ENCODE data around the gene SYT8.

The SYT8 gene

GRCh38 chr11:1819074-1819473, 15.7 kb upstream of the SYT8 start:
- Histone ChIP-seq H3K4me1 (ENCODE audit: control insufficient read depth, insufficient read depth, low read length, poor library complexity, severe bottlenecking) (peaks cover 10% of the 10 kb centered on the region), H3K27ac (ENCODE audit: low read depth, low read length, severe bottlenecking) (no peak overlapping the region), H3K4me3 (ENCODE audit: extremely low read depth, insufficient read depth, low read length, poor library complexity, severe bottlenecking) (no peak overlapping the region), H3K9me3 (ENCODE audit: control insufficient read depth, low read length) (peaks cover 22% of the 10 kb centered on the region), H3K36me3 (ENCODE audit: control insufficient read depth, insufficient read depth, low read length) (no peaks in the 10 kb centered on the region)
- 83 to 91% methylated on average over 3 of the region's 3 CpGs for WGBS, 2 experiments (ENCODE audit: insufficient coverage in 2 of 2)

- 90 to 92% methylated on average over 11 to 13 of the region's 14 CpGs for WGBS, 2 experiments (ENCODE audit: insufficient coverage in 2 of 2)
- no peak overlapping the region for H3K4me3 ChIP-seq (ENCODE audit: extremely low read depth, insufficient read depth, low read length, poor library complexity, severe bottlenecking)
Observed at GRCh38 chr11:1820463-1821325, 14.1 kb upstream of the SYT8 start.

DNA sequence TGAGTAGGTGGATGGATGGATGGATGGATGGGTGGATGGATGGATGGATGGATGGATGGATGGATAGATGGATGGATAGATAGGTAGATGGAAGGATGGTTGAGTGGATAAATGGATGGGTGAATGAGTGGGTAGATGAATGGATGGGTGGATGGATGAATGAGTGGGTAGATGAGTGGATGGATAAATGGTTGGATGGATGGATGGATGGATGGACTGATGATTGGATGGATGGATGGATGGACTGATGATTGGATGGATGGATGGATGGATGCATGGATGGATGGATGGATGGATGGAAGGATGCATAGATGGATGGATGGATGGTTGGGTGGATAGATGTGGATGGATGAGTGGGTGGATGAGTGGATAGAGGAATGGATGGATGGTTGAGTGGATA, 13.2 kb upstream of the SYT8 start:
- Histone ChIP-seq H3K36me3 (ENCODE audit: control insufficient read depth, insufficient read depth, low read length) (no peaks in the 10 kb centered on the region), H3K4me3 (ENCODE audit: extremely low read depth, insufficient read depth, low read length, poor library complexity, severe bottlenecking) (no peak overlapping the region), H3K9me3 (ENCODE audit: control insufficient read depth, low read length) (peaks cover 22% of the 10 kb centered on the region), H3K4me1 (ENCODE audit: control insufficient read depth, insufficient read depth, low read length, poor library complexity, severe bottlenecking) (peaks cover 10% of the 10 kb centered on the region), H3K27ac (ENCODE audit: low read depth, low read length, severe bottlenecking) (no peak overlapping the region)

More at GRCh38 chr11:1820463-1821325, 14.1 kb upstream of the SYT8 start:
- Histone ChIP-seq H3K36me3 (ENCODE audit: control insufficient read depth, insufficient read depth, low read length) (no peaks in the 10 kb centered on the region), H3K4me1 (ENCODE audit: control insufficient read depth, insufficient read depth, low read length, poor library complexity, severe bottlenecking) (peaks cover 10% of the 10 kb centered on the region), H3K27ac (ENCODE audit: low read depth, low read length, severe bottlenecking) (no peak overlapping the region), H3K9me3 (ENCODE audit: control insufficient read depth, low read length) (peaks cover 22% of the 10 kb centered on the region)

DNA sequence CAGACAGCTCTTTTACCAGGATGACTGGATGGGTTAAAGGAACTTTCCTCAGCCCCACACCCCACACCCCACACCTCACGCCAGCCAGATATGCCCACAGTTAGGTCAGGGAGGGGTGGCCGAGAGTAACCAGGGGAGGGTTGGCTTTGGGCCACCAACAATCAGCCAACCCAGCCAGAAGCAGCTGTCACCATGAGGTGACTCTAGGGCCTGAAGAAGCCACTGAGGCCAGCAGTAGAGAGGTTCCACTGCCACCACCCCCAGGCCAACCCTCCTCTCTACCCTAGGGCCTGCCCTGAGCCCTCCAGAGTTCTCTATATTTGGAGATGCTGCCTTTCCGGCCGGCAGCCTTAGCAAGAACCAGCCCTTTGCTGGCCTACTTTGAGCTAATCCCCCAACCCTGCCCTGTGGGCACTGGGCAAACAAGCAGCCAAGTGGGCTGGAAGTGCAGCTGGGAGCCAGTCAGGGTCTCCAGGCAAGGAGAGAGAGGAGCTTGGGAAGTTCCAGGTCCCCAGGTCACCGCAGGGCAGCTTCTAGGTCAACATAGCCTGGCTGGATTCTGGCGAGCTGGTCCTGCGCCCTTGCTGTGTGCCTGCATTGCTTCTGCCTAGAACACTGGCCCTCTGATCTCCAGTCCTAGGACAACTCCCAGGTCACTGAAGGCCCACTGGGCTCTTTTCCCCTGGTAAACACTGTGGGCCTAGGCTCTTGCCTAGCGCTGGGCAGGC, 12.0 kb upstream of the SYT8 start:
- H3K9me3 ChIP-seq (ENCODE audit: control insufficient read depth, low read length) = peaks cover 21% of the 10 kb centered on the region
- 90% methylated on average over 4 to 6 of the region's 8 CpGs for WGBS, 2 experiments (ENCODE audit: insufficient coverage in 2 of 2)
- H3K36me3 ChIP-seq (ENCODE audit: control insufficient read depth, insufficient read depth, low read length) = no peaks in the 10 kb centered on the region
- H3K4me1 ChIP-seq (ENCODE audit: control insufficient read depth, insufficient read depth, low read length, poor library complexity, severe bottlenecking) = peaks cover 10% of the 10 kb centered on the region
- H3K4me3 ChIP-seq (ENCODE audit: extremely low read depth, insufficient read depth, low read length, poor library complexity, severe bottlenecking) = no peak overlapping the region
- H3K27ac ChIP-seq (ENCODE audit: low read depth, low read length, severe bottlenecking) = no peak overlapping the region

- Histone ChIP-seq H3K27ac (ENCODE audit: low read depth, low read length, severe bottlenecking) (no peak overlapping the region), H3K36me3 (ENCODE audit: control insufficient read depth, insufficient read depth, low read length) (no peaks in the 10 kb centered on the region), H3K4me1 (ENCODE audit: control insufficient read depth, insufficient read depth, low read length, poor library complexity, severe bottlenecking) (peaks cover 10% of the 10 kb centered on the region), H3K4me3 (ENCODE audit: extremely low read depth, insufficient read depth, low read length, poor library complexity, severe bottlenecking) (no peak overlapping the region), H3K9me3 (ENCODE audit: control insufficient read depth, low read length) (peaks cover 14% of the 10 kb centered on the region)
- whole genome bisulfite sequencing, 2 experiments (ENCODE audit: insufficient coverage in 2 of 2) = 94 to 97% methylated on average over 13 to 18 of the region's 19 CpGs
Observed at GRCh38 chr11:1823376-1824220, 11.2 kb upstream of the SYT8 start.

GRCh38 chr11:1824221-1825038, 10.4 kb upstream of the SYT8 start:
- H3K4me3 ChIP-seq (ENCODE audit: extremely low read depth, insufficient read depth, low read length, poor library complexity, severe bottlenecking) = no peak overlapping the region
- H3K27ac ChIP-seq (ENCODE audit: low read depth, low read length, severe bottlenecking) = no peak overlapping the region
- 92 to 93% methylated on average over 22 to 23 of the region's 23 CpGs for WGBS, 2 experiments (ENCODE audit: insufficient coverage in 2 of 2)
- H3K36me3 ChIP-seq (ENCODE audit: control insufficient read depth, insufficient read depth, low read length) = no peaks in the 10 kb centered on the region
- H3K4me1 ChIP-seq (ENCODE audit: control insufficient read depth, insufficient read depth, low read length, poor library complexity, severe bottlenecking) = peaks cover 10% of the 10 kb centered on the region
- peaks cover 5% of the 10 kb centered on the region for H3K9me3 ChIP-seq (ENCODE audit: control insufficient read depth, low read length)

DNA sequence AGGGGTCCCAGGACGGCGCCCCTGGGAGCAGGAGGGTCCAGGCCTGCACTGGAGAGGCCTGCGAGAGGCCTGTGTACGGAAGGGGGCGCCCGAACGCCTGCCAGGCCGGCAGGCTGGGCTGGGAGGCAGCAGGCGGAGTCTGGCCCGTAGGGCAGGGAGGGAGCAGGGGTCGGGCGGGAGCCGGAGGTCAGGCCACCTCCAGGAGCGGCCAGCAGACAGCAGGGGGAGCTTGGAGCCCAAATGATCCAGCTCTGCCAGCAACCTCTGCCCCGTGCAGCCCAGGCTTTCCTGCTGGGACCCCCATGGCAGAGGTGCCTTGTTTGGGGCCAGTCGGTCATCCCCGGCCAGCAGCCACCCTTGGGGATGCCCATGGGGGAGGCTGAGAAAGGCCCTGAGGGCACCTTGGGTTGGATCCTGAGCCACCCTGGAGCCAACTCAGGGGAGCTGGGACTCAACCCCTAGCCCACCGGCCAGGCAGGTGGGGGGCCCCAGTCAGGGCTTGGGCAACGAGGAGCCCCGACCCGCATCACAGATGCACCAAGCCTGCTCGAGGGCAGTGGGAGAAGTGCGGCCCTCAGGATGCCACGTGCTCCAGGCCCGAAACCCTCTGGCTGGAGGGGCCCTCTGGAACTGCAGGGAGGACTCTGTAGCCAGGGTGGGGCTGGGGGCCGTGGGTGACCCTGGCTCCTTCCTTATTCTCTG, 9.6 kb upstream of the SYT8 start:
- WGBS, 2 experiments (ENCODE audit: insufficient coverage in 2 of 2) = 33 to 38% methylated on average over 25 of the region's 26 CpGs
- H3K4me3 ChIP-seq (ENCODE audit: extremely low read depth, insufficient read depth, low read length, poor library complexity, severe bottlenecking) = no peak overlapping the region
- no peak overlapping the region for H3K27ac ChIP-seq (ENCODE audit: low read depth, low read length, severe bottlenecking)
- peaks cover 13% of the 10 kb centered on the region for H3K4me1 ChIP-seq (ENCODE audit: control insufficient read depth, insufficient read depth, low read length, poor library complexity, severe bottlenecking)
- H3K36me3 ChIP-seq (ENCODE audit: control insufficient read depth, insufficient read depth, low read length) = no peaks in the 10 kb centered on the region
- no peaks in the 10 kb centered on the region for H3K9me3 ChIP-seq (ENCODE audit: control insufficient read depth, low read length)

- Histone ChIP-seq H3K4me1 (ENCODE audit: control insufficient read depth, insufficient read depth, low read length, poor library complexity, severe bottlenecking) (peaks cover 13% of the 10 kb centered on the region), H3K4me3 (ENCODE audit: extremely low read depth, insufficient read depth, low read length, poor library complexity, severe bottlenecking) (no peak overlapping the region), H3K9me3 (ENCODE audit: control insufficient read depth, low read length) (no peaks in the 10 kb centered on the region), H3K27ac (ENCODE audit: low read depth, low read length, severe bottlenecking) (no peak overlapping the region), H3K36me3 (ENCODE audit: control insufficient read depth, insufficient read depth, low read length) (no peaks in the 10 kb centered on the region)
- WGBS, 2 experiments (ENCODE audit: insufficient coverage in 2 of 2) = 95% methylated on average over 25 to 30 of the region's 33 CpGs
Observed at GRCh38 chr11:1825785-1826451, 8.9 kb upstream of the SYT8 start.

- 79 to 84% methylated on average over 15 of the region's 15 CpGs for WGBS, 2 experiments (ENCODE audit: insufficient coverage in 2 of 2)
- H3K4me3 ChIP-seq (ENCODE audit: extremely low read depth, insufficient read depth, low read length, poor library complexity, severe bottlenecking) = no peak overlapping the region
Observed at GRCh38 chr11:1826552-1827094, 8.2 kb upstream of the SYT8 start.

More at GRCh38 chr11:1826552-1827094, 8.2 kb upstream of the SYT8 start:
- Histone ChIP-seq H3K36me3 (ENCODE audit: control insufficient read depth, insufficient read depth, low read length) (no peaks in the 10 kb centered on the region), H3K27ac (ENCODE audit: low read depth, low read length, severe bottlenecking) (no peak overlapping the region), H3K4me1 (ENCODE audit: control insufficient read depth, insufficient read depth, low read length, poor library complexity, severe bottlenecking) (peaks cover 13% of the 10 kb centered on the region), H3K9me3 (ENCODE audit: control insufficient read depth, low read length) (no peaks in the 10 kb centered on the region)
